ENCODE data around the gene PLEKHG7. TPM values are rescaled to one million over a fixed set of nuclear protein-coding genes. Genes with fewer than 3 reads are reported as not detected.
"Not testable (repeated sequence)": the region's sequence is repeated elsewhere in the genome, so short reads cannot be mapped to it uniquely, and the experiment has no call there.

PLEKHG7 gene
- polyA plus RNA-seq, 3 donors, result 0.64 to 0.76 (median 0.72) TPM

DNA sequence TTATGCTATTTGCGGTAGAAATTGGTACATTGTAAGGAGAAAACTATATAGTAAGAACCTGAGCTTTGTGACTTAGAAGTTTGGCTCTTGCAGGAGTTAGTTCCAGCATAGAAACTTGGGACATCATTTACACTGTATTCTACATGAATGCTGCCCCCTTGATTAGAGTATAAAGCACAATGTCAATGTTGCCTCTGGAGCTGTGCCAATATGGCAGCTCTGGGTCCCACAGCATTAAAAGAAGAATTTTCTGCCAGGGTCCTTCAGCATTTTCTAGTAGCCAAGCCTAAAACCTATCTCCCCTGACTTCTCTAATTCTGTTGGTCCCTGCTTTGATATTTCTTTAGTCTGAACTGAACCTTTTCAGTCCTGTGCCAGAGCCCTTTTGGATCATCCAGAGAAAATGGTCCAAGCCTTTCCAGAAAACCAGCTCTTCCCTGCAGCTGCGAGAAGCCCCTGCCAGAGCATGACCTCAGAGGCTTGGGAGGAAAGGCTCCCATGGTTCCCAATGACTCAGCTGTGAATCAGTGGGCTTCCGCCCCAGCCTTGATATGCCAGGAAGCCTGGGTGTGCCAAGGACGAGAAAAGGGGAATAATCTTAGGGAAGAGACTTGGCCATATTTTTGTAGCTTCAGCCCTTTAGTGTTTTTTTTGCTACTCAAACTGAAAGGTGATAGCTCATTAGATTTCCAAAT, 43.2 kb downstream of the PLEKHG7 start:
- DNase-seq (ENCODE audit: low read depth in 3 of 3, low spot score in 2 of 3), result no peak

DNA sequence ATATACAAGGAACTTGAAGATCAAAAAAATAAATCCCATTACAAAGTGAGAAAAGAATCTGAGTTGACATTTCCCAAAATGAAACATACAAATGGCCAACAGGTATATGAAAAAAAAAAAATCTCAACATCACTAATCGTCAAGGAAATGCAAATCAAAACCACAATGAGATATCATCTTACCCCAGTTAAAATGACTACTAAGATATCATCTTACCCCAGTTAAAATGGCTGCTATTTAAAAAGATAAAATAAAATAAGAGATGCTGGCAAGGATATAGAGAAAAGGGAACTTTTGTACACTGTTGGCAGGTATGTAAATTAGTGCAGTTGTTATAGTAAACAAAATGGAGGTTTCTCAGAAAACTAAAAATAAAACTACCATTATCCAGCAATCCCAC, 44.4 kb downstream of the PLEKHG7 start:
- DNase-seq (ENCODE audit: low read depth in 3 of 3, low spot score in 2 of 3), result no peak

DNA sequence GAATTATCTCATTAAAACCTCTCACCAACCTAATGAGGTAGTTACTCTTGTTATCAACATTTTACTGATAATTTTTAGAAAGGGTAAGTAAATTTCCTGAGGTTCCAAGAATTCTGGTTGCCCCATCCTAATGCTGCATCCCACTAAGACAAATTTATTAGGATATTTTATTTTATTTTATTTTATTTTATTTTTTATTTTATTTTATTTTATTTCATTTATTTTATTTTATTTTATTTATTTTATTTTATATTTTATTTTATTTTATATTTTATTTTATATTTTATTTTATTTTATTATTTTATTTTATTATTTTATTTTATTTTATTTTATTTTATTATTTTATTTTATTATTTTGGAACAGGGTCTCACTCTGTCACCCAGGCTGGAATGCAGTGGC, 46.9 kb downstream of the PLEKHG7 start:
- DNase-seq (ENCODE audit: low read depth in 3 of 3, low spot score in 2 of 3), result not testable (repeated sequence)

DNA sequence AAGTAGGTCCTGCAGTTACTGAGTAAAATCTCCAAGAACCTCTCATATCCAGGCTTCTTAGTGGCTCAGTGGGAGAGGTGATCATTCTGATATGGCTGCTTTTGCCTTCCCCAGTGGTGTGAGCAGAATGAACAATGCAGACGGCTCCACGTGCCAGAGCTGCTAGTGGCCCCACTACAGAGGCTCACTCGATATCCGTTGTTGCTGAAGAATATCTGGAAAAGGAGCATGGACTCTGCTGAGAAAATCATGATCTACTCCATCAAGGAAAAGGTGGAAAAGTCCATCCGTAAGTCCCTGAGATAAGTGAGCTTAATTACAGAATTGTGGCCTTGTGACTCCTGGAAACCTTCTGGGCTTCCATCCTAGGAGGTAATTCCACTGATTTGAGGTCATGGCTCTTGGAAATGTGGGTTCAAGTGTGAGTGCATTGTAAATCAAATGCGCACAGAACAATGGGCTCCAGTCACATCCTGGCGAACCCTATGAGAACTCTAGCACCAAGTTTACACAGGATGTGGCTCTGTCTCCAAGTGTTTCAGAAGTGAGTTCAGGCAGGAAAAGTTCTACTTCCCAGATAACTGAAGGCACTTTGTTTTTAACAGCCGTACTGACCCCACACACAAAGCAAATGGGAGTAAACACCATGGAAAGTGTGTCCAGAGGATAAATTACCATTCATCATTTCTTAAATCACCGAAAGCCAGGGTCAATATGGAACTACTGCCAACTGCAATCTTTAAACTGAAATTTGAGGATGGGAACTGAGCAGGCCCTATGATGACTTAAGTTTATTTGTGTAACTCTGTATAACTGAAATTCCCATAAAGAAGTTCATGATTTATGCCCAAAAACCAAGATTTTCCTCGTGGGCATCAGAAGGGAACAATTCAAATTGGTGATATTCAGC, 51.4 kb downstream of the PLEKHG7 start:
- no peak for DNase-seq (ENCODE audit: low read depth in 3 of 3, low spot score in 2 of 3)

DNA sequence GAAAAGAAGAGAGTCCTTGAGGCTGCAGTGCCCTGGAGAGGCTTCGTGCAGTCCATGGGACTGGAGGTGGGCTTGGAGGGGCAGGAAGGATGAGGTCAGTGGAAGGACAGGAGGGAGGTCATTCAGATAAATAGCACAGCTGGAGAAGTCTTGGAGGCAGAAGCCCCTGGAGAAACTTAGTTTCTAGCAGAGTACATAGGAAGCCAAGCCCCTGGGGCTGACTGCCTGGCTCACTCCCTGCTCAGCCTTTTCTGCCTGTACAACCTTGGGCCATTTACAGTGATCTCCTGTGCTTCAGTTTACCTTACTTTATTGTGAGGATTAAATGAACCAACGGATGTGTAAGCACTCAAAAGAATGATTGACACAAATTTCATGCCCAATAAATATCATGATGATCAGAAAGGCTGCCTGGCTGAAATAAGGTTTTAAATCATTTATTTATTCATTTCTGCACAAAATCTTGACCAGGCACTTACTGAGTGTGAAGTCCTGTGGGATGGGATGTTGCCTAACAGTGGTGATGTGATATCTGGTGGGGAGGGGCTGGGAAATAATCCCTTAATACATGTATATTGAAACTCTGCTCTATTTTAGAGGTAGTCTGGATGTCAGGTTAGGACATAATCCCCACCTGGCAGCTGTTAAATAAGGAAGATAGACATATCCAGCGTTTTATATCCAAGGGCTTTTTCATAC, 54.3 kb downstream of the PLEKHG7 start:
- no peak for DNase-seq (ENCODE audit: low read depth in 3 of 3, low spot score in 2 of 3)

DNA sequence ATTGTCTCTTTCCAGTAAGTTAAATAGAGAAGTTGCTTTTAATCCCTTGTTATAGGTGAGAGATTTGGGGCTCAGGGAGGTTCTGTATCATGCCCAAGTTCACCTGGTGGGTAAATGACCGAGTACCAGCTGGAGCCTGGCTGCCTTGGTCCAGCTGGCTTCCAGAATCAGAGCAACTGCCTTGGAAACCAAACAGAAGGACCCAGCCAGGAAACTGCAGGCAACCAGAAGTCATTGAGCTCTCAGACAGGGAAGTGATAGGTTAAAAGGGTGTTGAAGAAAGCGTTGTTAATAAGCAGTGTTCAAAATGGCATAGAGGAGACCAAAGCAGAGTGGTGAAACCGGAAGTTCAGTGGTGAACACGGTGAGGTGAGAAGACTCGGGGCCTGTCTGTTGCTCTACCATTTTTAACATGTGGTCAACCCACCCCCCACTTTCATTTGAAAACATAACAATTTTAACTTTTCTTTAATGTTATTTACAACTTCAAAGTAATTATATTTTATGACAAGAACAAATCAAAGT, 54.9 kb downstream of the PLEKHG7 start:
- no peak for DNase-seq (ENCODE audit: low read depth in 3 of 3, low spot score in 2 of 3)

DNA sequence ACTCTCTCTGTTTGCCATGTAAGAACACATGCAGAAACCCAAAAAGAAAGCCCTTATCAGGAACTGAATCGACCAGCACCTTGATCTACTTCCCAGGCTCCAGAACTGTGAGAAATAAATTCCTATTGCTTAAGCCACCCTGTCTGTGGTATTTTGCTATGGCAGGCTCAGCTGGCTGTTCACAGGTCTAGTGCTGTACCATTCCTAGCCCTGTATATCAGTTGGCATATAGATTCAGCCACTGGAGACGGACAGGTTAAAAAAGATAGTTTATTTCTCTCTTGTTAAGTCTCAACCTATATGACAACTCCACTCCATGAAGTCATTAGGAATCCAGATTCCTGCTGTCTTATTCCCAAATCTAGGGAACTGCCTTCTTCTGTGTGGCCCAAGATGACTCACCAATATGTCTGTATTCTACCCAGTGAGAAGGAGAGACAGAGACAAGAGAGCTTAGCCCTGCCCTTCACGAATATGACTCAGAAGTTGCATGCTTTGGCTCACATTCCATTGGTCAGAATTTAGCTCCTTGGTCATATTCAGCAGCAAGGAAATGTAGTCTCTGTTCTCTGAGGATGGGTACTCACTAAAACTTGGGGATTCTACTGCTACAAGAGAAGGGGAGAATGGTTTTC, 57.0 kb downstream of the PLEKHG7 start:
- DNase-seq (ENCODE audit: low read depth in 3 of 3, low spot score in 2 of 3), result no peak

DNA sequence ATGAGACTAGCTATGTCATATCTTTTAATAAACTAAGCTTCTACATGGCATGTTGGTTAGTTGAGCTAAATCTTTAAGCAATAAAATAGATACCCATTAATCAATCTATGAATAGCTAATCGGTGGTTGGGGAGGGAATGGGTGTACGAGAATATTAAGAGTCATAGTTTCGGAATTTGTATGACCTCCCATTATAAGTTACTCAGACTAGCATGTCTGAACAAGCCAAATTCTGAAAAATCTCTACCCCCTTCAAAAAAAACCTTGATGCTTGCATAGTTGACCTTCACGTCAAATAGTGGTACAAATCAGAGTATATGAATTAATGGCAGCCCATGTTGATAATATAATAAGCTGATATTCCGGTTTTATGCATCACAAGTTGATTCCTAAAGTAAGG, 60.0 kb downstream of the PLEKHG7 start:
- DNase-seq (ENCODE audit: low read depth in 3 of 3, low spot score in 2 of 3), result no peak

DNA sequence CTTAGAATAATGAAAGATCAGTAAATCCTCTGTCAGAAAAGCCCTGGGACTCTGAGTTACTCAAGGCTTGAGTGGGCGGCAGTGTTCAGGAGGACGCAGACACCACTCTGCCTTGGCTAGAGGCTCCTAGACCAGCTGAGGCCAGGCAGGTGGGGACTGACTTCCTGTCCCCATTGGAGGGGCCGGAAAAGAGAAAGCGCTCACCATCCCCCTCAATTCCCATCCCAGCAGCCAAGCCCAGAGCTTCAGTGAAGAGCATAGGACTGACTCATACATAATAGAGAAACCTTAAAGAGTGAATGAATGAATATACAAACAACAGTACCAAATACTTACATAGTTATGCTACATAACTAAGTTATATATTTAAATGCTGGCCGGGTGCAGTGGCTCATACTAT, 62.0 kb downstream of the PLEKHG7 start:
- DNase-seq (ENCODE audit: low read depth in 3 of 3, low spot score in 2 of 3), result no peak

DNA sequence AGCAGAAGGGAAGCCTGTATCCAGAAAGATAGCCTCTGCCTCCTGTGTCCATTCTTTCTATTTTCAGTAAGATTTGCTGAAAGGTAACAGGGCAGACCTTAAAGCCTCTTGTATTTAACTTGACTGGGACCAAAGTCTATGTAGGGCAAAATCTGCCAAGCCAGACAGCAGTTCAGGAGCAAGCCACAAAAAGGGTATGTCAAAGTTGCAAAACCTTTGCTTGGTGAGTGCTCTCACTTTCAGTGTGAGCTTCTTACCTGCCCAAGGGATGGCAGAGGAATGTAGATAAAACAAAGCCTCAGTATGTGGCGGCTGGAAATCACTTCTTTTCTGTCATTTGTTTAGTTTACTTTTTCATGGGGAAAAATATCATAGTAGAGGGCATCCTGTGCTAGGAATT, 63.1 kb downstream of the PLEKHG7 start:
- no peak for DNase-seq (ENCODE audit: low read depth in 3 of 3, low spot score in 2 of 3)

DNA sequence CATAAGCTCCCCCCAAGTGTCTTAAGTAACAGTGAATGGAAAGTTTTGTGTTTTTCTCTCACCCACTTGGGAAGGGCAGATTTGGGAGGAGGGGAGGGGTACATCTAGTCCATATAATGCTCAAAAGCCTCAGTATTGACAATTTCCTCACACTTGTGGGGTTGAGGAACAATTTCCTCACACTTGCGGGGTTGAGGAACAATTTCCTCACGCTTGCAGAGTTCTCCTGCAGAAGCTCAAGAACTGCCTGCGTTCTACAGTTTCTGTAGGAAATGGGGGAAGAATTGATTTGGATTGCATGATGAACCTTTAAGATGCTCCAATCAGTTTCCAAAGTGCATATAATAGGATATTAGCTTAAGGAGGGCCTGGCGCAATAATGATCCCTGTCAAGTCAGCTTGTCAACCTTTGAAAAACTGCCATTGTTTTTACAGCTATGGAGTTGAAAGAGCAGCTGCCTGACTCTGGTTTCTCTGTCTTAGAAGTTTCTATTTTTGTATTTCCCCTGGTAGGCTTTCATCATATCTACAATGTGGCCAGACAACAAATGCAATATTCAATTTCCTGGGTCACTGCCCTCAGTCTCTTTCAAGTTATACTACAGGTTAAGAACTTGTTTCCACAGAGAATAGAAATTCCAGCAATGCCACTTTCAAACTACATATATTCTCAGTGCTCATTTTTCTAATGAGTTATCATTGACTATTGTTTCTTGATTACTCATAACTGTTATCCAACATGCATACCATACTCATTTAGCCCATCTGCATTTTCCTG, 66.5 kb downstream of the PLEKHG7 start:
- DNase-seq (ENCODE audit: low read depth in 3 of 3, low spot score in 2 of 3), result no peak

DNA sequence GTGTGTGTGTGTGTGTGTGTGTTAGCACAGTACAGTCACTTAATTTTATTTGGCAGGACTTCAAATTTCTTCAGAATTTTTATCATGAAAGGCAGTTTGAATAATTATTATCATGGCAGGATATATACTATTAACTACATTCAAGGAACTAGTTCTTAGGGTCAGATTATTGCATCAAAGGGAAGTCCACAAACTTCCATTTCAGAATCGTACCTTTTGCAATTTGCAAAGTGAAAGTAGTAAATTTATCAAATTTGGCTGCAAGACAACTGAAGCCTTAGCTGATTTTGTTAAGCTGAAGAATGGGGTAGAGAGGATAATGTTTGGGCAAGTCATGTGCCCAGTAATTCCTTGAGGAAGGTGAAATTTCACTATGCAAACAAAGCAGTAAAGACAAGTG, 68.2 kb downstream of the PLEKHG7 start:
- no peak for DNase-seq (ENCODE audit: low read depth in 3 of 3, low spot score in 2 of 3)

DNA sequence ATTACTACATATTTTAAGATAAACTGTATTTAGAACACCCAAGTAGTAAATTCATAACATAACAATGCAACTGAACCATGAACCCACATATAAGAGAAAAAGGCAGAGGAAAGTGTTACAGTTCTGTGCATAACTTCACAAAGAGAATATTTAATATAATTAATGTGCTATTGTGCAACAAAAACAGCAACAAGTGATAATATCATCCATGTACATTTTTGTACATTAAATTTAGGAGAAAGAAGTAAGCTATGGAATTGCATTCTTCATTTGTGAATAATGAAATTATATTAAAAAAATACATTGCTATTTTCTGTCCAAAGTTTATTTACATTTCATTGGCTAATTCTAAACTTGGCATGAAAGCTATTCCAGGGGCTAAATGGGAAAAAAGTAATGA, 72.6 kb downstream of the PLEKHG7 start:
- no peak for DNase-seq (ENCODE audit: low read depth in 3 of 3, low spot score in 2 of 3)

DNA sequence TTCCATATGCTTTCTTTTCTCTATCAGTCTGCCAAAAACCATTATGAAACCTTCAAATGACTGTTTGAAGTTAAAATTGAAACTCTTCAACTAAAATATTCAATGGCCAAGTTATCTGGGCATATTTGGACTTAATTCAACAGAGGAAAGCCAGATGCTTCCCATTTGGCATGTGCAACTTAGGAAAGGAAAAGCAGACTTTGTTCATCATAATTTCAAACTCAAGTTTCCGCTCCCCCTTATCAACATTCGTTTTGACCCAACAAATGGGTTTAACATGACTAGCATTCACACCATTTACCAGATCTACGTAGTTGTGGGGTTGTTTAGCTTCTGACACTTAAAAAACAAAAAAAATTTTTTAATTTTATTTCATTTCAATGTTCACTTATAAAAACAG, 75.7 kb downstream of the PLEKHG7 start:
- no peak for DNase-seq (ENCODE audit: low read depth in 3 of 3, low spot score in 2 of 3)

DNA sequence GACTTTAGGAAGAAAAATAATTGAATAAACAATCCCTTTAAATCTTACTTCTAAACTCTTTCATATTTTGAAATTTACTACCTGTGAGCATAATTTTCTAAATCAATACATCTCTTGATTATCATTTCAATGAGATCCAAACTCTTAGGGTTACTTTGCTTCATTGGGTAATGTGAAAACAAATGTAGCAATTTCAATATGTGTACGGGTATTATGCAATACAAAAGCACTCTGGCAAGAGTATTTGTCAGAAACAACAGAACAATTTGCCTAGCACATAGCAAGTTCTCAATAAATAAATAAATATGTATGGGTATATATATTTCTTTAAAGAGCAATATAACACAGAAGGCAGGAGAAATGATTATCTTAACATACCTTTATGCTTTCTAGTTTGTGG, 77.1 kb downstream of the PLEKHG7 start:
- no peak for DNase-seq (ENCODE audit: low read depth in 3 of 3, low spot score in 2 of 3)

DNA sequence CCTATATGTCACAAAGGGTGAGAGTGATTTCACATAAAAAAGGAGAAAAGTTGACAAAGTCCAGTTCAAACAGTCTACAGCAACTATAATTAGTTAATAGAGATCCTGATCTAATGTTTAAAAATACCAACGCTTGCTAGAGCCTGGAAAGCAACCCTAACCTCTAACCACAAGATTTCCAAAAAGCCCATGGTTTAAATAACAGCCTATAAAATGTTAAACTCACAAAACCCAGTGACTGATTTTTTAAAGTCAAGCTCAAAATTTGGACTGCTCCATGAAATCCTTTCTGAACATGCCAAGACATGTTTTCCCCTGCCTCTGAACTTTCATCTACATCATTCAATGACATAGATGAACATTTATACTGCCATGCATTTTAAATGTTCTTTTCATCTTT, 81.6 kb downstream of the PLEKHG7 start:
- DNase-seq (ENCODE audit: low read depth in 3 of 3, low spot score in 2 of 3), result no peak

DNA sequence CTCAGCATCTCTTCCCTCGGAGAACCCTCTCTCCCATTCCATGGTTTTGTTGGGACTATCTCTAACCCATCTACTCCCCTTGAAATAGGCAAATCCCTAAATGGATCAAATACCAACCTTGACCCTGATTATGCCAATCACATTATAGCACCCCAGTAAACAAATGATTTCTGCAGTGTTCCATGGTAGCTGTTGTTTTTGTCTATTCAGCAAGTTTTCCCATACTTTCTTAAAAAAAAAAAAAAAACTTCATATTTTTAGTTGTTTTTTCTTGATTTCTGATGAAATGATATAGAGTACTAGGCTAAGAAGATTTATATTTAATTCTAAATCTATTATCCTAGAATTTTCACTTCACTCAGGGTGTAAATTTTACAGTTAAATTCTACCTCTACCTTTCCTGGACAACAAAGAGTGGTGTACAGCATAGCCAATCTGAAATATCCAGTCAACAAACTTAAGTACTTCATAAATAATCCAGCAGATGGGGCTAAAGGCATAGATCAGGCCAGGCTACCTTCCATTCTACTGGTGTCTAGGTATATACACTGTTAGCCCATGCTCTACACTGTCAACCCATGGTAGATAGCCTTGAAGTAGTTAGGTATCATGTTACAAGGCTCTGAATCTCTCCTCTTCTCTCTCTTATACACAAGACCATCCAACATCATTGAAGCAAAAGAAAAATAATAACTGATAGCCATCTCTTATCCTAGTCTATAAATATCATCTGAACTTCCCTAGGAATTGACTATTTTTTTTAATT, 82.2 kb downstream of the PLEKHG7 start:
- DNase-seq (ENCODE audit: low read depth in 3 of 3, low spot score in 2 of 3), result peak; percentile 36 to 53 (median 45)

DNA sequence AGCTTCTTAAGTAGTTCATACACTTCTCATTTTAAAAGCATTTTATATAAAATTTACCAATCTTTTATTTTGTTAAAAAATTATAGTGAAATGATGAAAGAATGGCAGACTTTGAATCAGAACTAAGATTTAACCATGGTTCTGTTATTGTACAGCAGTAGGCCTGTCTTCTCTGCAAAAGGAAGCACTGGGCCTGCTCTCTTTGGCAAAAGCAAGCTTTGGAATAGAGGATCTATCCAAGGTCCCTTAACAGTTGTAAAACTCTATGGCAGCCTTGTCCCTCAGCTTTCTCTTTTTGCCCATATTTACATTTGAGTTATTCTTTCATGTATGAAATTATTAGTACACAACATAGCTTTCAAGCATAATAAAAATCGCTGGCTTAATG, 82.8 kb downstream of the PLEKHG7 start:
- no peak for DNase-seq (ENCODE audit: low read depth in 3 of 3, low spot score in 2 of 3)

DNA sequence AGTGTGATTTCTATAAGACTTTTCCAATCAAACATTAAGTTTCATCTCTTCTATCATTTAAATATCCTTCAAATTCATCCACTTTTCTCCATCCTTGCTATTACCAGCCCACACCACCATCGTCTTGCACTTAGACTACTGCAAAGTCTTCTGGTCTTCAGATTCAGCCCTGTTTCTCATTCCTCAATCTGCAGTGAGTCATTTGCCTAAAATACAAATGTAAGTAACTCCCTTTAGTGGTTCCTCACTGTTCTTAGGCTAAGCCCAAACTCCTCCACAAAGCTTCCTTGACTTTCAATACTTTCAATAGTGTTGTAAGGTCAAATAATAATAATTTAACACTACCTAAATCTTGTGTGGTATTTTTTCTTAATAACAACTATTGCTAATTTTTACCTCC, 83.3 kb downstream of the PLEKHG7 start:
- no peak for DNase-seq (ENCODE audit: low read depth in 3 of 3, low spot score in 2 of 3)

Measured in right renal cortex interstitium (tissue), 3 donors.